Fibroblast of lung (primary cell): ENCODE data around the gene SLC35F4. TPM values are rescaled to one million over a fixed set of nuclear protein-coding genes. Genes with fewer than 3 reads are reported as not detected.

ENCODE experiments used
- DNase-seq, 2 donors: peaks; one replicate each; pipeline versions ENCODE4 v3.0.0 to v3.0.0-alpha.2; 2010; ENCODE audit warnings: low read depth in 2 of 2
- H2AFZ ChIP-seq: 2 replicates; pipeline ENCODE4 v1.5.1; 2012; ENCODE audit warnings: low read length, control low read depth, inconsistent platforms
- H3K27ac ChIP-seq: 2 replicates; pipeline ENCODE4 v1.5.1; 2011; ENCODE audit warnings: low read length, control low read depth; ENCODE audit not compliant: insufficient read depth
- H3K27me3 ChIP-seq: 2 replicates; pipeline ENCODE4 v1.5.1; 2011; ENCODE audit warnings: mild to moderate bottlenecking, low read length; ENCODE audit not compliant: control insufficient read depth, insufficient read depth
- H3K36me3 ChIP-seq: 2 replicates; pipeline ENCODE4 v1.5.1; 2011; ENCODE audit warnings: low read length; ENCODE audit not compliant: control insufficient read depth, insufficient read depth
- H3K4me1 ChIP-seq: 2 replicates; pipeline ENCODE4 v1.5.1; 2011; ENCODE audit warnings: low read length; ENCODE audit not compliant: control insufficient read depth, insufficient read depth; ENCODE audit errors: extremely low read depth
- H3K4me2 ChIP-seq: 2 replicates; pipeline ENCODE4 v1.5.1; 2011; ENCODE audit warnings: low read length, control low read depth; ENCODE audit not compliant: insufficient read depth; ENCODE audit errors: extremely low read depth
- H3K4me3 ChIP-seq, 4 experiments: fragments of 200-600 bp in 1 of 4; sonication (generic) in 1 of 4; replicated peaks in 1 of 4; 2 replicates each; pipeline ENCODE4 v1.5.1; 2011 to 2016; ENCODE audit warnings: low read length in 4 of 4, low read depth in 3 of 4, mild to moderate bottlenecking in 3 of 4, control low read depth in 2 of 4, inconsistent platforms in 1 of 4, mixed read lengths in 1 of 4; ENCODE audit not compliant: insufficient read depth in 1 of 4; ENCODE audit errors: control extremely low read depth in 1 of 4
- H3K79me2 ChIP-seq: 2 replicates; pipeline ENCODE4 v1.5.1; 2012; ENCODE audit warnings: mild to moderate bottlenecking, low read length, inconsistent platforms; ENCODE audit not compliant: control insufficient read depth, insufficient read depth
- H3K9ac ChIP-seq: 2 replicates; pipeline ENCODE4 v1.5.1; 2011; ENCODE audit warnings: mild to moderate bottlenecking, low read length, control low read depth; ENCODE audit not compliant: insufficient read depth
- H3K9me3 ChIP-seq: 2 replicates; pipeline ENCODE4 v1.5.1; 2012; ENCODE audit warnings: low read depth, low read length; ENCODE audit not compliant: control insufficient read depth, insufficient read depth
- H4K20me1 ChIP-seq: 2 replicates; pipeline ENCODE4 v1.5.1; 2011; ENCODE audit warnings: low read length; ENCODE audit not compliant: control insufficient read depth, insufficient read depth; ENCODE audit errors: extremely low read depth
- CTCF ChIP-seq, 2 donors: IDR thresholded peaks in 1 of 2; conservative IDR thresholded peaks in 1 of 2; 1 replicate in 1 of 2; 2 replicates in 1 of 2; pipeline ENCODE4 v1.5.1; 2011 to 2012; ENCODE audit warnings: low read length in 2 of 2, control low read depth in 1 of 2, inconsistent platforms in 1 of 2, low read depth in 1 of 2, mild to moderate bottlenecking in 1 of 2
- EZH2 ChIP-seq: IDR thresholded peaks from 2 replicates; pipeline ENCODE4 v1.5.1; 2012; ENCODE audit warnings: low read length, control low read depth, mild to moderate bottlenecking; ENCODE audit errors: missing control alignments
- polyA plus RNA-seq, 2 donors: library from polyadenylated mRNA; depleted of rRNA in 1 of 2; stranded (reverse) in 1 of 2; unstranded in 1 of 2; fragments of >200 nt; gene quantifications; 2 replicates each; pipeline ENCODE4 v1.2.1, GENCODE V29; 2011 to 2012; ENCODE audit warnings: missing spikeins in 1 of 2
- total RNA-seq: library from RNA; depleted of rRNA; stranded (reverse); fragments of >200 nt; gene quantifications from 2 replicates; pipeline ENCODE4 v1.2.1, GENCODE V29; 2014

The SLC35F4 gene
- total and polyA plus RNA-seq, 2 donors (not counting 1 experiment from before 2014, with no cell fraction given) = not detected

- DNase-seq = no peak
- Histone ChIP-seq H4K20me1 (no peaks in the 10 kb centered on the region), H2AFZ (no peak overlapping the region), H3K4me2 (no peak overlapping the region), H3K79me2 (no peaks in the 10 kb centered on the region), H3K9me3 (no peaks in the 10 kb centered on the region), H3K4me1 (no peaks in the 10 kb centered on the region), H3K27ac (no peak overlapping the region), H3K27me3 (no peaks in the 10 kb centered on the region), H3K4me3 (no peak overlapping the region), H3K36me3 (no peaks in the 10 kb centered on the region), H3K9ac (no peak overlapping the region)
- TF ChIP-seq EZH2 (no peak), CTCF (conservative IDR thresholded peaks at IDR 0.05 in 1 of 2, IDR thresholded peaks at IDR 0.05 in 1 of 2; ENCODE audit: low read depth in 1 of 2, low read length in 2 of 2) (no peak)
Measured at GRCh38 chr14:57814726-57815125, 51.2 kb downstream of the SLC35F4 start.

- Histone ChIP-seq H3K79me2 (no peaks in the 10 kb centered on the region), H3K27me3 (no peaks in the 10 kb centered on the region), H3K4me1 (no peaks in the 10 kb centered on the region), H3K4me3 (no peak overlapping the region), H3K9ac (no peak overlapping the region), H3K4me2 (no peak overlapping the region), H2AFZ (no peak overlapping the region), H4K20me1 (no peaks in the 10 kb centered on the region), H3K27ac (no peak overlapping the region), H3K9me3 (no peaks in the 10 kb centered on the region), H3K36me3 (no peaks in the 10 kb centered on the region)
- DNase-seq = no peak
- TF ChIP-seq CTCF (conservative IDR thresholded peaks at IDR 0.05 in 1 of 2, IDR thresholded peaks at IDR 0.05 in 1 of 2; ENCODE audit: low read depth in 1 of 2, low read length in 2 of 2) (no peak), EZH2 (no peak)
Measured at GRCh38 chr14:57812741-57813140, 53.2 kb downstream of the SLC35F4 start.

GRCh38 chr14:57811998-57812546 lies 53.8 kb downstream of the SLC35F4 start:
- H3K79me2 ChIP-seq = no peaks in the 10 kb centered on the region
- DNase-seq = no peak
- H2AFZ ChIP-seq = no peak overlapping the region
- no peaks in the 10 kb centered on the region for H3K9me3 ChIP-seq
- TF ChIP-seq EZH2 (no peak), CTCF (conservative IDR thresholded peaks at IDR 0.05 in 1 of 2, IDR thresholded peaks at IDR 0.05 in 1 of 2; ENCODE audit: low read depth in 1 of 2, low read length in 2 of 2) (no peak)
- no peak overlapping the region for H3K4me2 ChIP-seq
- H3K27me3 ChIP-seq = no peaks in the 10 kb centered on the region
- H3K4me1 ChIP-seq = no peaks in the 10 kb centered on the region
- no peak overlapping the region for H3K9ac ChIP-seq
- no peak overlapping the region for H3K4me3 ChIP-seq
- H3K36me3 ChIP-seq = no peaks in the 10 kb centered on the region
- no peak overlapping the region for H3K27ac ChIP-seq
- no peaks in the 10 kb centered on the region for H4K20me1 ChIP-seq
